SH-SY5Y (cell line): ENCODE measurements around the gene HBG1.

Source experiments
- GATA2 ChIP-seq: IDR thresholded peaks from 2 replicates; pipeline ENCODE4 v1.6.1; 2011; ENCODE audit warnings: mild to moderate bottlenecking, low read depth, low read length
- GATA3 ChIP-seq: IDR thresholded peaks from 2 replicates; pipeline ENCODE4 v1.6.1; 2011; ENCODE audit warnings: low read depth, mild to moderate bottlenecking, low read length, moderate library complexity

- TF ChIP-seq GATA2 (no peak), GATA3 (no peak)
Measured at GRCh38 chr11:5282628-5283027, 33.0 kb upstream of the HBG1 start.
